ENCODE results near the gene TPSB2.

DNA sequence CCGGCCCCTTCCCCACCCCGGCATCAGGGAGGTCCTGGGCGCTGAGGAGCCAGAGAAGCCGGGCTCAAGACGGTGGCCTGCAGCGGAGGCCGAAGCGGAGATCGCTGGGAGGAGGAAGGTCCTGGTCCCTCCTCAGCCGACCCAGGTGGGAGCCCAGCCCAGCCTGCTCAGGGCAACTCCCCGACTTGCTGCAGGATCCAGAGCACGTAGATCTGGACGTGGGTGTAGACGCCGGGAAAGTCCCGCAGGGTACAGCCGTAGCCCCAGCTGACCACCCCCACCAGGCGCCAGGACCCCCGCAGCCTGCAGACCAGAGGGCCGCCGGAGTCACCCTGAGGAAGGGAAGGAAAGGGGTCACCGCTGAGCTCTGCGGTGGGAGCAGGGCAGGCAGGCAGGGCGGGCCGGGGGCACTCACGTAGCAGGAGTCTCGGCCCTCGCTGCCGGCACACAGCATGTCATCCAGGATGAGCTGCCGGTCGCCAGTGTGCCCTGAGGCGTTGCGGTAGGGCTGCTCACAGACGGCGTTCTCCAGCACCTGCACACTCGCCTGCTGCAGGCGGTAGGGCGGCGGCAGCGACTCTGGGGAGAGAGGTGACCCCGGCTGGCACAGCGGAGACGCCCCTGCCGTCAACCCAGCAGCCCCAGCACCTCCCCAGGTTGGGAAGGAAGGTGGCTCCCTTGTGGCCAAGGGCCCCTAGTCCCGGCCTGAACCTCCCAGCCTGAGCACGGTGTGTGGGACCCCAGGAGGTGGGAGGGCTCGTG lies 31.3 kb upstream of the TPSB2 start:
- TF ChIP-seq, protein P1, sequence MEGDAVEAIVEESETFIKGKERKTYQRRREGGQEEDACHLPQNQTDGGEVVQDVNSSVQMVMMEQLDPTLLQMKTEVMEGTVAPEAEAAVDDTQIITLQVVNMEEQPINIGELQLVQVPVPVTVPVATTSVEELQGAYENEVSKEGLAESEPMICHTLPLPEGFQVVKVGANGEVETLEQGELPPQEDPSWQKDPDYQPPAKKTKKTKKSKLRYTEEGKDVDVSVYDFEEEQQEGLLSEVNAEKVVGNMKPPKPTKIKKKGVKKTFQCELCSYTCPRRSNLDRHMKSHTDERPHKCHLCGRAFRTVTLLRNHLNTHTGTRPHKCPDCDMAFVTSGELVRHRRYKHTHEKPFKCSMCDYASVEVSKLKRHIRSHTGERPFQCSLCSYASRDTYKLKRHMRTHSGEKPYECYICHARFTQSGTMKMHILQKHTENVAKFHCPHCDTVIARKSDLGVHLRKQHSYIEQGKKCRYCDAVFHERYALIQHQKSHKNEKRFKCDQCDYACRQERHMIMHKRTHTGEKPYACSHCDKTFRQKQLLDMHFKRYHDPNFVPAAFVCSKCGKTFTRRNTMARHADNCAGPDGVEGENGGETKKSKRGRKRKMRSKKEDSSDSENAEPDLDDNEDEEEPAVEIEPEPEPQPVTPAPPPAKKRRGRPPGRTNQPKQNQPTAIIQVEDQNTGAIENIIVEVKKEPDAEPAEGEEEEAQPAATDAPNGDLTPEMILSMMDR (optimal IDR thresholded peaks at IDR 0.05 in 1 of 3, IDR thresholded peaks at IDR 0.05 in 1 of 3, conservative IDR thresholded peaks at IDR 0.05 in 1 of 3; ENCODE audit: extremely low read depth in 1 of 3, insufficient read depth in 2 of 3, low read length in 3 of 3), result no peak
- peak; percentile 86 for TF ChIP-seq EZH2 (IDR thresholded peaks at IDR 0.05; ENCODE audit: low read length)

Measured in keratinocyte (primary cell).